T-helper 17 cell (primary cell): ENCODE measurements around the gene APP. TPM values are rescaled to one million over a fixed set of nuclear protein-coding genes. Genes with fewer than 3 reads are reported as not detected.
A peak's percentile ranks its signal among the peaks of the same experiment; 100 is the strongest.

Experiments used
- ATAC-seq: fragments of 150-1000 bp; cut with Tn5 transposase; 2 replicates; pipeline ENCODE4 v1.10.0; 2021; ENCODE audit warnings: mild to moderate bottlenecking, moderate library complexity
- DNase-seq, 3 donors: peaks; one replicate each; pipeline versions ENCODE4 v3.0.0 to v3.0.0-alpha.2; 2020 to 2021
- H3K9me3 ChIP-seq: one replicate; pipeline ENCODE4 v1.7.0; 2013; ENCODE audit warnings: low read length, mild to moderate bottlenecking; ENCODE audit not compliant: control insufficient read depth, poor library complexity, severe bottlenecking
- H3K27ac Mint-ChIP-seq: one replicate; pipeline ENCODE4 v1.8.0; 2022; ENCODE audit warnings: mild to moderate bottlenecking, moderate library complexity, mixed read lengths
- H3K27me3 Mint-ChIP-seq: one replicate; pipeline ENCODE4 v1.8.0; 2022; ENCODE audit warnings: mixed read lengths
- H3K36me3 Mint-ChIP-seq: one replicate; pipeline ENCODE4 v1.8.0; 2022; ENCODE audit warnings: low read depth, mixed read lengths
- H3K4me1 Mint-ChIP-seq: one replicate; pipeline ENCODE4 v1.8.0; 2022; ENCODE audit warnings: mild to moderate bottlenecking, mixed read lengths
- H3K4me3 Mint-ChIP-seq: one replicate; pipeline ENCODE4 v1.8.0; 2022; ENCODE audit warnings: mild to moderate bottlenecking, moderate library complexity, mixed read lengths
- total RNA-seq, 4 donors: library from RNA in 2 of 4; stranded (reverse) in 2 of 4; gene quantifications; one replicate each; pipeline ENCODE4 v1.2.3 and lab custom pipeline; 2022 to 2026

The APP gene
- total RNA-seq, 2 donors from 2014 or later: 42.0 to 87.9 TPM

- Mint-ChIP-seq H3K4me1 (peaks cover 5% of the 10 kb centered on the region), H3K4me3 (no peak overlapping the region), H3K27me3 (no peaks in the 10 kb centered on the region), H3K36me3 (no peaks in the 10 kb centered on the region), H3K27ac (no peak overlapping the region)
- no peaks in the 10 kb centered on the region for H3K9me3 ChIP-seq
- ATAC-seq: no peak
- no peak for DNase-seq
These were observed 52.6 kb downstream of the APP start for GRCh38 chr21:26117972-26118367.

GRCh38 chr21:26117324-26117971, 53.1 kb downstream of the APP start:
- no peaks in the 10 kb centered on the region for H3K36me3 Mint-ChIP-seq
- no peaks in the 10 kb centered on the region for H3K27me3 Mint-ChIP-seq
- no peak for DNase-seq
- H3K4me3 Mint-ChIP-seq: no peak overlapping the region
- H3K27ac Mint-ChIP-seq: peak overlapping the region; percentile 53
- H3K9me3 ChIP-seq: no peaks in the 10 kb centered on the region
- ATAC-seq: no peak
- peaks cover 5% of the 10 kb centered on the region for H3K4me1 Mint-ChIP-seq

- no peaks in the 10 kb centered on the region for H3K9me3 ChIP-seq
- peaks cover 5% of the 10 kb centered on the region for H3K4me1 Mint-ChIP-seq
- peak overlapping the region; percentile 53 for H3K27ac Mint-ChIP-seq
- H3K27me3 Mint-ChIP-seq: no peaks in the 10 kb centered on the region
- no peak overlapping the region for H3K4me3 Mint-ChIP-seq
- no peak for ATAC-seq
- DNase-seq: no peak
- no peaks in the 10 kb centered on the region for H3K36me3 Mint-ChIP-seq
These were observed 54.0 kb downstream of the APP start for GRCh38 chr21:26116456-26117011.

- DNase-seq (no peak), ATAC-seq (no peak)
- H3K27ac Mint-ChIP-seq: no peak overlapping the region
- H3K4me1 Mint-ChIP-seq: peaks cover 5% of the 10 kb centered on the region
- no peaks in the 10 kb centered on the region for H3K36me3 Mint-ChIP-seq
- H3K9me3 ChIP-seq: no peaks in the 10 kb centered on the region
- no peaks in the 10 kb centered on the region for H3K27me3 Mint-ChIP-seq
- H3K4me3 Mint-ChIP-seq: no peak overlapping the region
These were observed 54.7 kb downstream of the APP start for GRCh38 chr21:26115899-26116298.

GRCh38 chr21:26115305-26115704, 55.3 kb downstream of the APP start:
- Mint-ChIP-seq H3K4me1 (peaks cover 5% of the 10 kb centered on the region), H3K27ac (no peak overlapping the region)

GRCh38 chr21:26112975-26113374, 57.6 kb downstream of the APP start:
- ATAC-seq (no peak), DNase-seq (no peak)
- no peaks in the 10 kb centered on the region for H3K27me3 Mint-ChIP-seq
- H3K4me3 Mint-ChIP-seq: no peak overlapping the region
- H3K36me3 Mint-ChIP-seq: peaks cover 2% of the 10 kb centered on the region
- no peaks in the 10 kb centered on the region for H3K9me3 ChIP-seq
- no peak overlapping the region for H3K27ac Mint-ChIP-seq
- H3K4me1 Mint-ChIP-seq: peaks cover 5% of the 10 kb centered on the region

More at GRCh38 chr21:26115305-26115704, 55.3 kb downstream of the APP start:
- H3K4me3 Mint-ChIP-seq: no peak overlapping the region
- no peaks in the 10 kb centered on the region for H3K9me3 ChIP-seq
- no peak for DNase-seq
- no peaks in the 10 kb centered on the region for H3K27me3 Mint-ChIP-seq
- no peaks in the 10 kb centered on the region for H3K36me3 Mint-ChIP-seq
- ATAC-seq: no peak

GRCh38 chr21:26112127-26112742, 58.3 kb downstream of the APP start:
- H3K9me3 ChIP-seq: no peaks in the 10 kb centered on the region
- ATAC-seq (no peak), DNase-seq (no peak)
- no peaks in the 10 kb centered on the region for H3K27me3 Mint-ChIP-seq
- no peak overlapping the region for H3K27ac Mint-ChIP-seq
- H3K4me1 Mint-ChIP-seq: peaks cover 5% of the 10 kb centered on the region
- H3K4me3 Mint-ChIP-seq: no peak overlapping the region
- peaks cover 4% of the 10 kb centered on the region for H3K36me3 Mint-ChIP-seq

GRCh38 chr21:26110715-26111114, 59.9 kb downstream of the APP start:
- ATAC-seq: no peak
- H3K36me3 Mint-ChIP-seq: peaks cover 4% of the 10 kb centered on the region

GRCh38 chr21:26107429-26107828, 63.1 kb downstream of the APP start:
- Mint-ChIP-seq H3K4me3 (no peak overlapping the region), H3K36me3 (peaks cover 4% of the 10 kb centered on the region), H3K4me1 (peaks cover 3% of the 10 kb centered on the region), H3K27ac (no peak overlapping the region), H3K27me3 (no peaks in the 10 kb centered on the region)
- DNase-seq (no peak), ATAC-seq (no peak)
- no peaks in the 10 kb centered on the region for H3K9me3 ChIP-seq

More at GRCh38 chr21:26110715-26111114, 59.9 kb downstream of the APP start:
- Mint-ChIP-seq H3K4me3 (no peak overlapping the region), H3K27me3 (no peaks in the 10 kb centered on the region), H3K27ac (no peak overlapping the region), H3K4me1 (peaks cover 6% of the 10 kb centered on the region)
- no peaks in the 10 kb centered on the region for H3K9me3 ChIP-seq
- no peak for DNase-seq

- H3K4me1 Mint-ChIP-seq: peaks cover 3% of the 10 kb centered on the region
- H3K9me3 ChIP-seq: no peaks in the 10 kb centered on the region
- no peaks in the 10 kb centered on the region for H3K27me3 Mint-ChIP-seq
- no peak overlapping the region for H3K4me3 Mint-ChIP-seq
- H3K36me3 Mint-ChIP-seq: peaks cover 4% of the 10 kb centered on the region
- no peak overlapping the region for H3K27ac Mint-ChIP-seq
- DNase-seq: no peak
- no peak for ATAC-seq
These were observed 64.0 kb downstream of the APP start for GRCh38 chr21:26106562-26106961.

GRCh38 chr21:26105819-26106218, 64.8 kb downstream of the APP start:
- DNase-seq (no peak), ATAC-seq (no peak)
- H3K27ac Mint-ChIP-seq: no peak overlapping the region
- H3K36me3 Mint-ChIP-seq: peaks cover 4% of the 10 kb centered on the region
- H3K4me1 Mint-ChIP-seq: peaks cover 3% of the 10 kb centered on the region
- H3K27me3 Mint-ChIP-seq: no peaks in the 10 kb centered on the region
- no peak overlapping the region for H3K4me3 Mint-ChIP-seq
- H3K9me3 ChIP-seq: no peaks in the 10 kb centered on the region

GRCh38 chr21:26100573-26100972, 70.0 kb downstream of the APP start:
- DNase-seq (no peak), ATAC-seq (no peak)
- H3K4me3 Mint-ChIP-seq: no peak overlapping the region
- H3K27me3 Mint-ChIP-seq: no peaks in the 10 kb centered on the region
- no peak overlapping the region for H3K27ac Mint-ChIP-seq
- H3K36me3 Mint-ChIP-seq: no peaks in the 10 kb centered on the region
- H3K9me3 ChIP-seq: no peaks in the 10 kb centered on the region
- H3K4me1 Mint-ChIP-seq: peaks cover 2% of the 10 kb centered on the region

GRCh38 chr21:26099610-26100219, 70.9 kb downstream of the APP start:
- H3K4me3 Mint-ChIP-seq: no peak overlapping the region
- ATAC-seq (no peak), DNase-seq (no peak)
- H3K27me3 Mint-ChIP-seq: no peaks in the 10 kb centered on the region
- peaks cover 2% of the 10 kb centered on the region for H3K4me1 Mint-ChIP-seq
- no peaks in the 10 kb centered on the region for H3K9me3 ChIP-seq
- H3K27ac Mint-ChIP-seq: no peak overlapping the region
- no peaks in the 10 kb centered on the region for H3K36me3 Mint-ChIP-seq
